Activated T-helper 1 cell treated with anti-CD3 and anti-CD28 coated beads, Interleukin-12 subunit alpha, Interleukin-12 subunit beta, Interleukin-2, Interleukin-4 antibody, amounts not matched to agents 30 ng/mL and 10 ng/mL and 1 ng/mL, durations not matched to agents 14 hours and 24 hours and 36 hours (primary cell): Measurements from ENCODE around the gene FAM124A. TPM values are rescaled to one million over a fixed set of nuclear protein-coding genes. Genes with fewer than 3 reads are reported as not detected.

Experiments used
- DNase-seq: peaks from one replicate; pipeline ENCODE4 v3.0.0; 2021; ENCODE audit warnings: low spot score
- H3K27ac Mint-ChIP-seq: one replicate; pipeline ENCODE4 v1.8.0; 2021; ENCODE audit warnings: mild to moderate bottlenecking, mixed read lengths
- H3K27me3 Mint-ChIP-seq: one replicate; pipeline ENCODE4 v1.8.0; 2022; ENCODE audit warnings: mild to moderate bottlenecking, moderate library complexity, mixed read lengths; ENCODE audit not compliant: insufficient read depth
- H3K36me3 Mint-ChIP-seq: one replicate; pipeline ENCODE4 v1.8.0; 2021; ENCODE audit warnings: low read depth, mixed read lengths
- H3K4me1 Mint-ChIP-seq: one replicate; pipeline ENCODE4 v1.8.0; 2021; ENCODE audit warnings: low read depth, mixed read lengths
- H3K4me3 Mint-ChIP-seq: one replicate; pipeline ENCODE4 v1.8.0; 2021; ENCODE audit warnings: mild to moderate bottlenecking, moderate library complexity, mixed read lengths
- H3K9me3 Mint-ChIP-seq: one replicate; pipeline ENCODE4 v1.8.0; 2021; ENCODE audit warnings: mixed read lengths
- intact Hi-C: fragments of 100-400 bp; cut with micrococcal nuclease; formaldehyde crosslinking; loops from one replicate; pipeline ENCODE4 v1.15.1; 2024
- total RNA-seq: library from RNA; stranded (reverse); gene quantifications from 2 replicates; pipeline ENCODE4 v1.2.3, GENCODE V29; 2022

The FAM124A gene
- total RNA-seq, 1 donor from 2014 or later: 0.67 TPM

DNA sequence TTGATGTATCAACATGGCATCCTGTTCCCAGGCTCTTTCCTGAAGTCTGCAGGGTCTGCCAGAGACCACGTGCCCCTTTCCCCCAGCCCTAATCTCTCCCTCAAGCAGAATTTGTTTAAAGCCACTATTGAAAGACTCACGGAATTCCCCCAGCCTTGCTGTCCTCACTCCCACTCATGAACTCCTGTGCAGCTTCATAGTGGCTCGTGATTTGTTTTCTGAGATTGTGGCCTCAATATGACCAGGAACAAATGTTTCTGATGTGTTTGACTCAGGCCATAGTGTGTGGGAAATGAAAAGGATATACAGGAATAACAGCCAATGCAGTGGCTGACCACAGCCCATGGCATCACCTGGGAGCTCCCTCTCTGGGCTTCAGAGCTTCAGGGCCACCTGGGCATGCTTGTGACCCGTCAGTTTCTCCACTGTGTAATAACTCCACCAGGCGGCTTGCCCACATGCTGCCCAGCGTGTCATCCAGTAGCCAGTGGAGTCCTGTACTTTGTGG is 109.2 kb downstream of the FAM124A start:
- Mint-ChIP-seq H3K27me3 (no peaks in the 10 kb centered on the region), H3K36me3 (no peaks in the 10 kb centered on the region), H3K4me1 (peaks cover 22% of the 10 kb centered on the region), H3K9me3 (no peaks in the 10 kb centered on the region), H3K4me3 (peak overlapping the region; percentile 4), H3K27ac (peak overlapping the region; percentile 69)
- DNase-seq: no peak
- intact Hi-C loops: loop anchor here (1.0 to 5.0 kb wide), 2 partner anchors 90 to 251 kb away; partner anchors contain the start of gene WDFY2

DNA sequence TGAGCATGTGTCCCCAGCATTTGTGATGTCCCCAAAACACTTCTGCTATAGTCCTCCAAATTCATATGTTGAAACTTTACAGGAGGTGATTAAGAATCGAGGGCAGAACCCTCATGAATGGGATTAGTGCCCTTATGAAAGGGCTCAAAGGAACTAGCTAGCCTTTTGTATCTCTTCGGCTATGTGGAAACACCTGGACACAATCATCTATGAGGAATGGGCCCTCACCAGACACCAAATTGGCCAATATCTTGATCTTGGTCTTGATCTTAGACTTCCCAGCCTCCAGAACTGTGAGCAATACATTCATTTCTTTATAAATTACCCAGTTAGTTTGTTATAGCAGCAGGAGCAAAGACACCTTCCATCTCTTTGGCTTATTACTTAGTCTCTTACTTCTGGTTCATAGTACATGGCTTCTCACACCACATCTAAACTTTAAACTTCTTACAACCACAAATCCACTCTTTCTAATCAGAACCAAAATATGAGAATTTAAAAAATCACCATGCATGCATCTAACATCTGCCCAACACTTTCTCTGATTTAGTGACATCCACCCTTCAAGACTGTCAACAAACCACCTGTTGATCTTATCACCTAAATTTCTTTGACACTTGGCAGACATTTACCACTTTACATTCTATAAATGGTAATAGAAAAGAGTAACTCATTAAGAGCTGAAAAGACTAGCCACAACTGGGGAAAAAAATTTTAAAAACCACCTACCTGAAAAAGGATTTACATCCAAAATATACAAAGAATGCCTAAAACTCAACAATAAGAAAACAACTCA is 110.6 kb downstream of the FAM124A start:
- no peak overlapping the region for H3K4me3 Mint-ChIP-seq
- H3K4me1 Mint-ChIP-seq: peaks cover 22% of the 10 kb centered on the region
- no peaks in the 10 kb centered on the region for H3K9me3 Mint-ChIP-seq
- no peaks in the 10 kb centered on the region for H3K27me3 Mint-ChIP-seq
- intact Hi-C loops: loop anchor here (5.0 kb wide), 1 partner anchor 250 kb away; the partner anchor contains the start of gene WDFY2
- no peaks in the 10 kb centered on the region for H3K36me3 Mint-ChIP-seq
- H3K27ac Mint-ChIP-seq: no peak overlapping the region
- DNase-seq: no peak

DNA sequence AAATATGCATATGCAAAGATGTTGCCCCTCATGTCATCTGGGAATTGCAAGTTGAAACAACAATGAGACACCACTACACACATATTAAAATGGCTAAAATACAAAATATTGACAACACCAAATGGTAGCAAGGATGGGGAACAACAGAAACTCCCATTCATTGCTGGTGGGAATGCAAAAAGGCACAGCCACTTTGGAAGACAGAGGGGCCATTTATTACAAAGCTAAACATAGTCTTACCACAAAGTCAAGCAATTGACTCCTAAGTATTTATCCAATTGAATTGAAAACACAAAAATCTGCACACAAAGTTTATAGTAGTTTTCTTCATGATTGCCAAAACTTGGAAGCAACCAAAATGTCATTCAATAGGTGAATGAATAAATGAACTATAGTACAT is 111.2 kb downstream of the FAM124A start:
- no peaks in the 10 kb centered on the region for H3K9me3 Mint-ChIP-seq
- no peak for DNase-seq
- no peaks in the 10 kb centered on the region for H3K27me3 Mint-ChIP-seq
- H3K4me1 Mint-ChIP-seq: peaks cover 22% of the 10 kb centered on the region
- no peak overlapping the region for H3K4me3 Mint-ChIP-seq
- no peak overlapping the region for H3K27ac Mint-ChIP-seq
- intact Hi-C loops: loop anchor here (5.0 kb wide), 1 partner anchor 249 kb away; the partner anchor contains the start of gene WDFY2
- no peaks in the 10 kb centered on the region for H3K36me3 Mint-ChIP-seq

DNA sequence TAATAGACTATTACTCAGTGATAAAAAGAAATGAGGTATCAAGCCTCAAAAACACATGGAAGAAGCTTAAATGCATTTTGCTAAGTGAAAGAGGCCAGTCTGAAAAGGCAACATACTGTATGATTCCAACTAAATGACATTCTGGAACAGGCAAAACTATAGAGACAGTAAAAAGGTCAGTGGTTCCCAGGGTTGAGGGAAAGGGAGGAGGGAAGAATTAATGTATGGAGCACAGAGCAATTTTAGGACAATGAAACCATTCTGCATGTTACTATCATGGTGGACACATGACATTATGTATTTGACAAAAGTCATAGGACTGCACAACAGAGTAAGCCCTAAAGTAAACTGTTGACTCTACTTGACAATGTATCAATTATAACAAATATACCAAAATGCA is 111.6 kb downstream of the FAM124A start:
- no peak overlapping the region for H3K27ac Mint-ChIP-seq

More for the DNA sequence above, 111.6 kb downstream of the FAM124A start:
- no peak for DNase-seq
- intact Hi-C loops: loop anchor here (5.0 kb wide), 1 partner anchor 248 kb away; the partner anchor contains the start of gene WDFY2
- peaks cover 22% of the 10 kb centered on the region for H3K4me1 Mint-ChIP-seq
- H3K27me3 Mint-ChIP-seq: no peaks in the 10 kb centered on the region
- H3K36me3 Mint-ChIP-seq: no peaks in the 10 kb centered on the region
- no peaks in the 10 kb centered on the region for H3K9me3 Mint-ChIP-seq
- H3K4me3 Mint-ChIP-seq: no peak overlapping the region

Other genes starting within 250 kb of the FAM124A start
- not detected in 2 replicates for gene C13orf42, start 111.1 kb upstream of the FAM124A start, total RNA-seq
- not detected in 2 replicates for gene SERPINE3, start 117.3 kb downstream of the FAM124A start, total RNA-seq
- 76.6 and 81.7 TPM in 2 replicates for gene INTS6, start 230.6 kb downstream of the FAM124A start, total RNA-seq